Measurements from ENCODE around the gene TMEM117.
"Not testable (repeated sequence)": the region's sequence is repeated elsewhere in the genome, so short reads cannot be mapped to it uniquely, and the experiment has no call there.

The TMEM117 gene

GRCh38 chr12:44038411-44038810 lies 202.5 kb downstream of the TMEM117 start:
- in situ Hi-C loops (cut with HindIII; ENCODE audit: low pct_ligation_motif_present, low pct_unique_long_range_greater_than_20kb, low sequenced_read_pairs) = no loop called here
- DNase-seq = no peak

DNA sequence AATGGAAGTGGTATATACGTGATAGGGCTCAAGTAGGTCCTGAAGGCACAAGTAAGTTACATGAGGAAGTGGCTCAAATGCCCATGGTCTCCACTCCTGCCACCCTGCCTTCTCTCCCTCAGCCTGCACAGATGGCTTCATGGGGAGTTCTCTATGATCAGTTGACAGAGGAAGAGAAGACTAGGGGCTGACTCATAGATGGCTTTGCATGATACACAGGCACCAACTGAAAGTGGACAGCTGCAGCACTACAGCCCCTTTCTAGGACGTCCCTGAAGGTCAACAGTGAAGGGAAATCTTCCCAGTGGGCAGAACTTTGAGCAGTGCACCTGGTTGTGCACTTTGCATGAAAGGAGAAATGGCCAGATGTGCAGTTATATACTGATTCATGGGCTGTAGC lies 208.6 kb downstream of the TMEM117 start:
- in situ Hi-C loops (cut with HindIII; ENCODE audit: low pct_ligation_motif_present, low pct_unique_long_range_greater_than_20kb, low sequenced_read_pairs); DNase-seq: not testable (repeated sequence)

DNA sequence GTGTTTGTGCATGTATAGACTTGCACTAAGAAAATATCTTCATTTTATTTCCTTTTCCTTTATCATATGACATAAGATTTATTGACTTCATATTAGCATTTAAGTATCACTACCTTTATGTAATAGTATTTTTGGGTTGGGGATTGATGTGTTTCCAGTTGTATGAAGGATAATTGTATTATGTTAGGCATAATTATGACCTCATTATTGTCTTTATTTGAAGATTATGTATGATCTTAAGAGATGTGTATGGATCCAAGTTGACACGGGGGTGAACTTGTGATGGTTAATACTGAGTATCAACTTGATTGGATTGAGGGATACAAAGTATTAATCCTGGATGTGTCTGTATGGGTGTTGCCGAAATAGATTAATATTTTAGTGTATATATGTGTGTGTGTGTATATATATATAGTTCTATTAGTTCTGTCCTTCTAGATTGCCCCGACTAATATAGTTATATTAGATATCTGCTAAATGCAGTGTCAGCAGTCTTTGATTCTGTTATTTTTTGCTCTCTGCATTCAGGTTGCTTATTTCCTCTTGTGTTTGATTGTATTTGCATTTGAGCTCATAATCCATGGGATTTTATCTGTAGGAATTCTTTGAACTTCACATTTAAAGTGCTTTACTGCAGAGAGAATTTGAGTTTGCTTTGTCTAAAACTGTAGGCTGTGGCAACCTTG lies 211.0 kb downstream of the TMEM117 start:
- DNase-seq = no peak
- in situ Hi-C loops (cut with HindIII; ENCODE audit: low pct_ligation_motif_present, low pct_unique_long_range_greater_than_20kb, low sequenced_read_pairs) = no loop called here

DNA sequence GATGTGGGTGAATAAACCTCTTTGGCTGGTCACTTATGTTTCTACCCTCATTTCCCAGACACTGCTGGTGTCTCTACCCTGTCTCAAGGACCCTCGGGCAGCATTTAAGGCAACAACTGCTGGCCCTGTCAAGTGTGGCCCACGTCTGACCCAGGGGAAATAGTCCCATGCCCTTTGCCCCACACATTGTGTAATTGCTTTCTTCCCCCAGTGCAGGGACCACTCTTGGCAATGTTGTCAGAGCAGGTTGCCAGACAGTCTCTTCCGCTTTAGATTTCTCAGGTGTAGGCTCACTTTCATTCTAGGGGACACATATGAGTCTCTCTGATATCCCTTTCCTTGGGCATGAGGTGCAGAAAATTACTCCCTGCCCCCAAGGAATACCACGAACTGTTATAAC lies 216.7 kb downstream of the TMEM117 start:
- in situ Hi-C loops (cut with HindIII; ENCODE audit: low pct_ligation_motif_present, low pct_unique_long_range_greater_than_20kb, low sequenced_read_pairs) = no loop called here
- no peak for DNase-seq

DNA sequence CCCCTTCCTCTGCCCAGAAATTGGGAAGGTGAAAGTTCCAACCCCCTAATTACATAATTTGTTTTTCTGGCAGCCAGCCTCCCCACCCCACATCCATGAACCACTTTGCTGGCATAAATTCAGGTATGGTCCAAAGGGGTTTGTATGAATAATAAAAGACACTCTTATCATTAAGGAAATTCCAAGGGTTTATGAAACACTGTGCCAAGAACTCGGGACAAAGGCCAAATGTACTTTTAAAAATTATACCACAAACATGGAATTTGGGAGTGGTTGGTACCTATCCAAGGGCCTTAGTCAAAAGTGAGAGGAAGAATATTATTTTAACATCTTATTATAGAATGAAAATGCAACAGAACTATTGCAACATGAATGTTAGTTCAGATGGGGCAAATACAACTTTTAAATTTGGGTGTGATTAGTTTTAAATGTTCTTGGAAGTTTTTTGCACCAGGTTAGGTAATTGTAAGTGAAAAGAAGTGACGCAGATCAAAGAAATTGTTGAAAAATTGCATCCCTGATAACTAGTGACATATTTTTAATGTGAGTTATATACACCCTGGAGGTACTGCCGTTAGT lies 217.8 kb downstream of the TMEM117 start:
- no peak for DNase-seq
- in situ Hi-C loops (cut with HindIII; ENCODE audit: low pct_ligation_motif_present, low pct_unique_long_range_greater_than_20kb, low sequenced_read_pairs) = no loop called here

- no peak for DNase-seq
- in situ Hi-C loops (cut with HindIII; ENCODE audit: low pct_ligation_motif_present, low pct_unique_long_range_greater_than_20kb, low sequenced_read_pairs) = no loop called here
Measured at GRCh38 chr12:44054281-44054680, 218.4 kb downstream of the TMEM117 start.

- in situ Hi-C loops (cut with HindIII; ENCODE audit: low pct_ligation_motif_present, low pct_unique_long_range_greater_than_20kb, low sequenced_read_pairs) = no loop called here
- DNase-seq = no peak
Measured at GRCh38 chr12:44058366-44058765, 222.5 kb downstream of the TMEM117 start.

GRCh38 chr12:44059476-44059875 lies 223.6 kb downstream of the TMEM117 start:
- DNase-seq = no peak
- in situ Hi-C loops (cut with HindIII; ENCODE audit: low pct_ligation_motif_present, low pct_unique_long_range_greater_than_20kb, low sequenced_read_pairs) = no loop called here

GRCh38 chr12:44063671-44064070 lies 227.8 kb downstream of the TMEM117 start:
- in situ Hi-C loops (cut with HindIII; ENCODE audit: low pct_ligation_motif_present, low pct_unique_long_range_greater_than_20kb, low sequenced_read_pairs) = no loop called here
- no peak for DNase-seq

DNA sequence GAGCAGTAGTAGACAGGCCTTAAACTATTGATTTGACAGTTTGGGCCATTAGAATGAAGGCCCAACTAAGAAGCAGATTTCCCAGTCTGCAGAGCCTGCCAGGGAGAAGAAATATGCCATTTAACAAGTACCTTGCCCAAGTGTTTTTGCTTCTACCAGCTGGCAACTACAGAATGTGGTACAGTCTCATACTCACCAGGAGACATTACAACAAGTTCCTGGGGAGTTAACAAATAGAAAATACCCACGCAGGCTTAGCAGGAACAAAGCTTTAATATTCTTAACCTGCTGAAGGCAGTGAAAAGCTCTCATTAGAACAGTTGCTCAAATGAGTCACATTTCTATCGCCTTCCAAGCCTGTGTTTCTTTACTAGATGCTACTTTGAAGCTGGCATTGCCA lies 241.0 kb downstream of the TMEM117 start:
- in situ Hi-C loops (cut with HindIII; ENCODE audit: low pct_ligation_motif_present, low pct_unique_long_range_greater_than_20kb, low sequenced_read_pairs) = no loop called here
- no peak for DNase-seq

DNA sequence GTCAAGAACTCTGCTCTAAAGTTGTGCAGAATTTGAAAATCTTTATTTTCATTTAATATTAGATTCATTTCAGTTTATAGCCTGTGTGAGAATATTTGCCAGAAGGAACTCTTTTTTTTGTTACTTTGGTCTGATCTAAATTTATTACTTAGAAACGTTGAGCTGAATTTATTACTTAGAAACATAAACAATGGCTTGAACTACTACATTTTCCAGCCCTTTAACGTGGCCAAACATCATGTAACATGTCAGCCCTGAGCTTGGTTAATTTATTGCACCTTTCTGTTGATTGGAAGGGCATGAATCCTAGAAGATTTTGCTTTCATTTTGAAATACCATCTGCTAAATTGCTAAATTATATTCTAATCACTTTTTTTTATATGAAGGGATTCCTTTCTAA lies 241.4 kb downstream of the TMEM117 start:
- in situ Hi-C loops (cut with HindIII; ENCODE audit: low pct_ligation_motif_present, low pct_unique_long_range_greater_than_20kb, low sequenced_read_pairs) = no loop called here

DNA sequence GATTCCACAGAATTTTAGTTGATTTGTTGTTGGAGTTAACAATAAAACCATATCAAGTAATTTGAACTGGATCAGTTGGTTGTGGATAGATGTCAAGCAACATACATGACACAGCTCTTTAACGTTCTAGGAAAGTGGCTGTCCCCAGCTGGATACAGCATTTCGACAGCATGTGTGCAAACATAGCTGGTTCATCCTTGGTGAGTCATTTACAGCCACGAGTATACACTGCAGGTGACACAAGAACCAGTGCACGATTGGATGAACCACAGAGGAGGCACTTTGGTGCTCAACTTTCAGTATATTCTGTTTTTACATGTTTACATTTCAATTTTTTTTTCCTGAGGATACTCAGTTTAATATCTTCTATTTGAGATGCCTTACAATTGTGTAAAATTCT lies 242.4 kb downstream of the TMEM117 start:
- in situ Hi-C loops (cut with HindIII; ENCODE audit: low pct_ligation_motif_present, low pct_unique_long_range_greater_than_20kb, low sequenced_read_pairs) = no loop called here
- no peak for DNase-seq

More for the DNA sequence above, 241.4 kb downstream of the TMEM117 start:
- DNase-seq = no peak

DNA sequence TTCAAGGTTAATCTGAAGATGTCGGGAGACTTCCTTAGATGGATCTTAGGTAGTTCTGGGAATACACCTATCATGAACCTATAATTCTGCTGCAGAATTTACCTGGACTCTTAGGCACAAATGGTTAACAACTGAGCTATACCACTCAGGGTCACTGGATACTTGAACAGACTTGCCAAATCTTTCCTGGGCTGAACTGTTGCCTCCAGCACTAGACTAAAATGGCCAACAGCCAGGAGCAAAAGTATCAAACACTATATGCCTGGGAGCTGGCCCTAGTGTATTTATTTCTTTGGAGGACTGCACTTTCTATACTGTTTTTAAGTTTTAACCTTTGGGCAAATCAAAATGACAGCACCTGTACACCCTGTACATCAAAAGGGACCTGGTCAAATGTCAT lies 252.8 kb downstream of the TMEM117 start:
- in situ Hi-C loops (cut with HindIII; ENCODE audit: low pct_ligation_motif_present, low pct_unique_long_range_greater_than_20kb, low sequenced_read_pairs) = no loop called here
- DNase-seq = no peak

GRCh38 chr12:44091948-44092606 lies 256.2 kb downstream of the TMEM117 start:
- DNase-seq = no peak
- in situ Hi-C loops (cut with HindIII; ENCODE audit: low pct_ligation_motif_present, low pct_unique_long_range_greater_than_20kb, low sequenced_read_pairs) = no loop called here

GRCh38 chr12:44098786-44099185 lies 262.9 kb downstream of the TMEM117 start:
- DNase-seq = no peak

DNA sequence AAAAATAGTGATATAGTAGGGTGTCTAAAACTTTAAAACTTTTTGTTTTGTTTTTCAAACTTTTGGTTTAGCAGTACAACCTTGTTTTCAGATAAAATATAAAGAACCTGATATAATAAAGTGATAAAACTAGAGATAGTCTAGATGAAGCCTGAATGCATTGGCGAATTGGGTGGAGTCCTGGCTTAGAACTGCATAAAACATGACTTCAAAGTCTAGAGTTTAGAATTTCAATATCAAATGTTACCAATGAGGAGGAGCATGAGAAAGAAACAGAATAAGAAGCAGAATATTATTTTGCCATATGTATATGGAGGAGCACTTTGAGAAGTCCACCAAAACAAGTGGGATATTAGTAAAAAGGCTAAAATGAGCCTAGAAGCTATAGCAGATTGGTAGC lies 263.6 kb downstream of the TMEM117 start:
- DNase-seq = no peak
- in situ Hi-C loops (cut with HindIII; ENCODE audit: low pct_ligation_motif_present, low pct_unique_long_range_greater_than_20kb, low sequenced_read_pairs) = no loop called here

More at GRCh38 chr12:44098786-44099185, 262.9 kb downstream of the TMEM117 start:
- in situ Hi-C loops (cut with HindIII; ENCODE audit: low pct_ligation_motif_present, low pct_unique_long_range_greater_than_20kb, low sequenced_read_pairs) = no loop called here

- in situ Hi-C loops (cut with HindIII; ENCODE audit: low pct_ligation_motif_present, low pct_unique_long_range_greater_than_20kb, low sequenced_read_pairs) = no loop called here
- no peak for DNase-seq
Measured at GRCh38 chr12:44100264-44100663, 264.4 kb downstream of the TMEM117 start.

DNA sequence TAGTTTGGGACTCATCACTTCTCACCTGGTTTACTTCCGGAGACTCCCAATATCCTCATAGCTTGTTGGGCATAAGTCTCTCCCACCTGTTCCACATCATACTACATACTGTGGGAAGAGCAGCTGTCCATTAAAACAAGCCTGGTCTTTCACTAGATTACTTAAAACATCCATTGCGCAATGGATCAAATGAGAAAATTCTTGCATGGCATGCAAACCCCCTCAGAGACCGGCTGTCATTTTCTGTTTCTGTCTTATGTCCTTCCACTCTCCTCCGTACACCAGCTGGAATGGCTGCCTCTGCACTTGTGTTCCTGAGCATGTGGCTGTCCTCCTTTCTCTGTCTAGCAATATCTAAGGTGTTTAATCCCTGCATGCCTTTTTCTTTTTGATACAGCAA lies 265.6 kb downstream of the TMEM117 start:
- no peak for DNase-seq
- in situ Hi-C loops (cut with HindIII; ENCODE audit: low pct_ligation_motif_present, low pct_unique_long_range_greater_than_20kb, low sequenced_read_pairs) = no loop called here

GRCh38 chr12:44114906-44115305 lies 279.0 kb downstream of the TMEM117 start:
- in situ Hi-C loops (cut with HindIII; ENCODE audit: low pct_ligation_motif_present, low pct_unique_long_range_greater_than_20kb, low sequenced_read_pairs) = no loop called here

GRCh38 chr12:44117337-44117736 lies 281.5 kb downstream of the TMEM117 start:
- no peak for DNase-seq
- in situ Hi-C loops (cut with HindIII; ENCODE audit: low pct_ligation_motif_present, low pct_unique_long_range_greater_than_20kb, low sequenced_read_pairs) = no loop called here

More at GRCh38 chr12:44114906-44115305, 279.0 kb downstream of the TMEM117 start:
- DNase-seq = no peak
